Activated gamma-delta T cell treated with Interleukin-2 at 50 U/mL for 16 hours (primary cell): ENCODE data around the gene CIC.

Source experiments
- DNase-seq: peaks from one replicate; pipeline ENCODE4 v3.0.0-alpha.2; 2020

The CIC gene

DNA sequence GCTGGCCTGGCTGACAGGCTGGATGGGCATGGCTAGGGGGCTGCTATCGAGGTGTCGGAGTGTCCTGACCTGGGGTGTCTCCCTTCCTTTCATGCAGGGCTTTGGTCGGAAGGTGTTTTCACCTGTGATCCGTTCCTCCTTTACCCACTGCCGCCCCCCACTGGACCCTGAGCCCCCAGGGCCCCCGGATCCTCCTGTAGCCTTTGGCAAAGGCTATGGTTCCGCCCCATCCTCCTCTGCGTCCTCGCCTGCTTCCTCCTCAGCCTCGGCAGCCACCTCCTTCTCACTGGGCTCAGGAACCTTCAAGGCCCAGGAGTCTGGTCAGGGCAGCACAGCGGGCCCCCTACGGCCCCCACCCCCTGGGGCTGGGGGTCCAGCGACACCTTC is 21.1 kb downstream of the CIC start:
- DNase-seq: no peak

DNA sequence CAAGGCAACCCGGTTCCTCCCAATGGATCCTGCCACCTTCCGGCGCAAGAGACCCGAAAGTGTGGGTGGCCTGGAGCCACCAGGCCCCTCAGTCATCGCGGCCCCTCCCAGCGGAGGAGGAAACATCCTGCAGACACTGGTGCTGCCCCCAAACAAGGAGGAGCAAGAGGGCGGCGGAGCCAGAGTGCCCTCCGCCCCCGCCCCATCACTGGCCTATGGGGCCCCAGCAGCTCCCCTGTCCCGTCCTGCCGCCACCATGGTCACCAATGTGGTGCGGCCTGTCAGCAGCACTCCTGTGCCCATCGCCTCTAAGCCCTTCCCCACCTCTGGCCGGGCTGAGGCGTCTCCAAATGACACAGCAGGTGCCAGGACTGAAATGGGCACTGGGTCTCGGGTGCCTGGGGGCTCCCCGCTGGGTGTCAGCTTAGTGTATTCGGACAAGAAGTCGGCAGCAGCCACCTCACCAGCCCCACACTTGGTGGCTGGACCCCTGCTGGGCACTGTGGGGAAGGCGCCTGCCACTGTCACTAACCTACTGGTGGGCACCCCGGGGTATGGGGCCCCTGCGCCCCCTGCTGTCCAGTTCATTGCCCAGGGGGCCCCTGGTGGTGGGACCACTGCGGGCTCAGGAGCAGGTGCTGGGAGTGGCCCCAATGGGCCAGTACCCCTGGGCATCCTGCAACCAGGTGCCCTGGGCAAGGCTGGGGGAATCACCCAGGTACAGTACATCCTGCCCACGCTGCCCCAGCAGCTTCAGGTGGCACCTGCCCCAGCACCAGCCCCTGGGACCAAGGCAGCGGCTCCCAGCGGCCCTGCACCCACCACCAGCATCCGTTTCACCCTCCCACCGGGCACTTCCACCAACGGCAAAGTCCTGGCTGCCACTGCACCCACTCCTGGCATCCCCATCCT is 21.7 kb downstream of the CIC start:
- peak; percentile 67 for DNase-seq

DNA sequence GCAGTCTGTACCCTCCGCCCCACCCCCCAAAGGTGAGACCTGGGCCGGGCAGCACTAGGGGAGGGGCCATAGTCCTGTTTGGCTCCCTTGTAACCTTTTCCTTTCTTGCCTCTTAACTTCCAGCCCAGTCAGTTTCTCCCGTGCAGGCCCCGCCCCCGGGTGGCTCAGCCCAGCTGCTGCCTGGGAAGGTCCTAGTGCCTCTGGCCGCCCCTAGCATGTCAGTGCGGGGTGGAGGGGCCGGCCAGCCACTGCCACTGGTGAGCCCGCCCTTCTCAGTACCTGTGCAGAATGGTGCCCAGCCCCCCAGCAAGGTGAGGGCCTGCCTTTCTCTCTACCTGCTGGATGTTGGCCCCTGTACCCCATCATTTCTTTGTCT is 22.4 kb downstream of the CIC start:
- no peak for DNase-seq

DNA sequence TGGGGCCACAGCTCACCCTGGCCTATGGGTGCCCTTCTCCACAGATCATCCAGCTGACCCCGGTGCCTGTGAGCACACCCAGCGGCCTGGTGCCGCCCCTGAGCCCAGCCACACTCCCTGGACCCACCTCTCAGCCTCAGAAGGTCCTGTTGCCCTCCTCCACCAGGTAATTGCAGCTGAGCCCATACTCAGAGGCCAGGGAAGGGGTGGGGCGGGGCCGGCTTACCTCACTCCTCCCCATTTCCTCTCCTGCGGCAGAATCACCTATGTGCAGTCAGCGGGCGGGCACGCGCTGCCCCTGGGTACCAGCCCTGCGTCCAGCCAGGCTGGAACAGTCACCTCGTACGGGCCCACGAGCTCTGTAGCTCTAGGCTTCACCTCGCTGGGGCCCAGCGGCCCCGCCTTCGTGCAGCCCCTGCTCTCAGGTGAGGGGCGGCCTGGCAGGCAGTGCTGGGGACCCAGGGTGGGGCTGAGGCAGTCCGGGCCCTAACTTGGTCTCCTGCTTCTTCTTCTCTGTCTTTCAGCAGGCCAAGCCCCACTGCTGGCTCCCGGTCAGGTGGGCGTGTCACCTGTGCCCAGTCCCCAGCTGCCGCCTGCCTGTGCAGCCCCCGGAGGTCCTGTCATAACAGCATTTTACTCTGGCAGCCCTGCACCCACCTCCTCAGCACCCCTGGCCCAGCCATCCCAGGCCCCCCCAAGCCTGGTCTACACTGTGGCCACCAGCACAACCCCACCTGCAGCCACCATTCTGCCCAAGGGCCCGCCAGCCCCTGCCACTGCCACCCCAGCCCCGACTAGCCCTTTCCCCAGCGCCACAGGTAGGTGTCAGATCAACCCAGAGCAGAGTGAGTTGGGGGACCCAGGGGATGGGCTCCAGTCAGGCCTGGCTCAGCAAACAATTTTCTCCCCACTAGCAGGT is 23.2 kb downstream of the CIC start:
- no peak for DNase-seq

DNA sequence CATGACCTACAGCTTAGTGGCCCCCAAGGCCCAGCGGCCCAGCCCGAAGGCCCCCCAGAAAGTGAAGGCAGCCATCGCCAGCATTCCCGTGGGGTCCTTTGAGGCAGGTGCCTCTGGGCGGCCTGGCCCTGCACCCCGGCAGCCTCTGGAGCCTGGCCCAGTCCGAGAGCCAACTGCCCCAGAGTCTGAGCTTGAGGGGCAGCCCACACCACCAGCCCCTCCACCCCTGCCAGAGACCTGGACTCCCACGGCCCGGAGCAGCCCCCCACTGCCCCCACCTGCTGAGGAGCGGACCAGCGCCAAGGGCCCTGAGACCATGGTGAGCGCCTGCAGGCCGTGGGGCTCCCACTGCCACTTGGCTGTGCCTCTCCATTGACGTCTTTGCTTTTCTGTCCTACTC is 23.9 kb downstream of the CIC start:
- DNase-seq: no peak

DNA sequence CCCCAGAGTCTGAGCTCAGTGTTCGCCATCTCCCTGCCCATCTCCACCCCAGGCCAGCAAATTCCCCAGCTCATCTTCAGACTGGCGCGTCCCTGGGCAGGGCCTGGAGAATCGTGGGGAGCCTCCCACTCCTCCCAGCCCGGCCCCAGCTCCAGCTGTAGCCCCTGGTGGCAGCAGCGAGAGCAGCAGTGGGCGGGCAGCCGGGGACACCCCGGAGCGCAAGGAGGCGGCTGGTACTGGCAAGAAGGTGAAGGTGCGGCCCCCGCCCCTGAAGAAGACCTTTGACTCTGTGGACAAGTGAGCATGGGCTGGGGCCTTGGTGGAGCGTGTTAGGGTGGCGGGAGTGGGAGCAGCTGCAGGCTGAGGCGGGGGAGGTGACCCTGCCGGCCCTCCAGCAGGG is 24.5 kb downstream of the CIC start:
- DNase-seq: no peak

DNA sequence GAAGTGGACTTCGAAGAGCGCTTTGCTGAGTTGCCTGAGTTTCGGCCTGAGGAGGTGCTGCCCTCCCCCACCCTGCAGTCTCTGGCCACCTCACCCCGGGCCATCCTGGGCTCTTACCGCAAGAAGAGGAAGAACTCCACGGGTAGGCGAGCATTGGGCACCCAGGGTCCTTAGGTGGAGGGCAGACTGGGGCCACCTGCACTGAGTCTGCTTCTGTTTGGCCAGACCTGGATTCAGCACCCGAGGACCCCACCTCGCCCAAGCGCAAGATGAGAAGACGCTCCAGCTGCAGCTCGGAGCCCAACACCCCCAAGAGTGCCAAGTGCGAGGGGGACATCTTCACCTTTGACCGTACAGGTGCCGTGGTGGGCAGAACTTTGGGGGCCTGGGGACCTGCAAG is 24.9 kb downstream of the CIC start:
- no peak for DNase-seq

DNA sequence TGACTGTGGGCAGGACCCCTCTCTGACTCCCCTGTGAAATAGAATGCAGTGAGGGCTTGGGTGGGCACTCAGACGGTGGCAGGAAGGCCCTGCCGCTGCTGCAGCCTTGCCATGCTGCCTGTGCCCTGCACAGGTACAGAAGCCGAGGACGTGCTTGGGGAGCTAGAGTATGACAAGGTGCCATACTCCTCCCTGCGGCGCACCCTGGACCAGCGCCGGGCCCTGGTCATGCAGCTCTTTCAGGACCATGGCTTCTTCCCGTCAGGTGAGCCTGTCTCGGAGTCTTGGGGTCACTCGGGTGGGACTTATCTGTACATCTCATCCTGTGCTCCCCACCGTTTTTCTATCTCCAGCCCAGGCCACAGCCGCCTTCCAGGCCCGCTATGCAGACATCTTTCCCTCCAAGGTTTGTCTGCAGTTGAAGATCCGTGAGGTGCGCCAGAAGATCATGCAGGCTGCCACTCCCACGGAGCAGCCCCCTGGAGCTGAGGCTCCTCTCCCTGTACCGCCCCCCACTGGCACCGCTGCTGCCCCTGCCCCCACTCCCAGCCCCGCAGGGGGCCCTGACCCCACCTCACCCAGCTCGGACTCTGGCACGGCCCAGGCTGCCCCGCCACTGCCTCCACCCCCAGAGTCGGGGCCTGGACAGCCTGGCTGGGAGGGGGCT is 25.6 kb downstream of the CIC start:
- DNase-seq: no peak

DNA sequence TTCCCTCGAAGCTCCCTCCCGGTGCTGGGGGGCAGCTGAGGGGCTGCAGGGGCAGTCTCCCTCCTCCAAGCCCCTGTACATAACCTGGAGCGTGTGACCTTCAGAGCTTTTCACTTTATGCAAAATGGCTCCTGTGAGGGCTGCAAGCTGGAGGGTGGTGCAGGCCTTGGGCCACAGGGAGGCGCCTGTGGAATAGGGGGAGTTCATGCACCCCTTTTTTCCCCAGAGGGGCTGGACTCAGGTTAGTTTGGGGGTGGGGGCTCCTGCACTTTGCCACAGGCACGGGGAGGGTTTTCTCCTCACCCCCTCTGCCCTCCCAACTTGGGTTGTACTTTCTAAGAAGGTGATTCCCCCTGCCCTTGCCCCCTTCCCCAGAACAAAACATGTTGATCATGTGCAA is 26.3 kb downstream of the CIC start:
- DNase-seq: no peak

DNA sequence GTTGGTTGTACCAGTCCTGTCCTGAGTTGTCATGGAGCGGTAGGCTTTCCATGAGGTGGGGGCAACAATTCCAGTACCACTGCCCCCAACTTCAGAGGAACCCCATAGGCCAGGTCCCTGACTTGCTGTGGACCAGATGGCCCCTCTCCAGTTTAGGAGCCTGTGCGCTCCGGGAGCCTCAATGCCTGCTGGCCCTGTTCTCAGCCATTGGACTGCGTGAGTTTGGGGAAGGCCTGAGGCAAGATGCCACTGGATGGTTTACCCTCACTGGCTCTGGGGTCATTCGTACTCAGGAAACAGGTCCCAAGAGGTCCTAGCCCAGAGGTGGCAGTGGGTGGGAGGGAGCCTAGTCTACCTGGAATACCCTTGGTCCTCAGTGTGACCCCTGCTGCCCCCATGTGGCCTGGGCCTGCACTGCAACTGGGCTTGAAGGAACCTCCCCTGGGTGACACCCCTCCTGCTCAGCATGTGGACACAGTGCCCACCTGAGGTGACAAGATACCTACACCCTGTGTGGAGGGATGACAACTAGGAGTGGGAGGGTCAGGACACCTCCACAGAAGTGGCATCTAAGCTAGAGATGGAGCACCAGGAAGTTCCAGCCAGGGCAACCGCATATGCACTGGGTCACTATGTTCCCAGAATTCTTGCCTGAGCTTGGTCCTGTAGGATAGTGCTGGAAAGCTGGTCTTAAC is 26.9 kb downstream of the CIC start:
- peak; percentile 94 for DNase-seq

DNA sequence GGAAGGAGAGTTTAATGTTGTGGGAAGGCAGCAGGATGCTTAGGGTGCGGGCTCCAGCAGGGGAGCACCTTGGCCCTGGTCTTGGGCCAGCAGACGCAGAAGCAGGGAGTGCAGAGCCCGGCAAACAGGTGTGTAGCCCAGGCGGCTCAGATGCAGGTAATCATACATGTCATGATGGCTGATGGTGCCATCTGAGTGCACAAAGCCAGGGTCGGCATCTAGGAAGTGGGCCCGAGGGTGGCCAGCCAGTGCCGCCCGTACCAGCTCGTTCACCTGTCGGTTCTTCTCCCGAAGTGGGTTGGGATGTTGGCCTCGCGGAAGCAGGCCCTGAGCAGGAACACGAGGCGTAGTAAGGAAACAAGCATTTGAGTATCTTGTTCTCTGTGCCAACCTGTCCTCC is 28.0 kb downstream of the CIC start:
- DNase-seq: no peak

DNA sequence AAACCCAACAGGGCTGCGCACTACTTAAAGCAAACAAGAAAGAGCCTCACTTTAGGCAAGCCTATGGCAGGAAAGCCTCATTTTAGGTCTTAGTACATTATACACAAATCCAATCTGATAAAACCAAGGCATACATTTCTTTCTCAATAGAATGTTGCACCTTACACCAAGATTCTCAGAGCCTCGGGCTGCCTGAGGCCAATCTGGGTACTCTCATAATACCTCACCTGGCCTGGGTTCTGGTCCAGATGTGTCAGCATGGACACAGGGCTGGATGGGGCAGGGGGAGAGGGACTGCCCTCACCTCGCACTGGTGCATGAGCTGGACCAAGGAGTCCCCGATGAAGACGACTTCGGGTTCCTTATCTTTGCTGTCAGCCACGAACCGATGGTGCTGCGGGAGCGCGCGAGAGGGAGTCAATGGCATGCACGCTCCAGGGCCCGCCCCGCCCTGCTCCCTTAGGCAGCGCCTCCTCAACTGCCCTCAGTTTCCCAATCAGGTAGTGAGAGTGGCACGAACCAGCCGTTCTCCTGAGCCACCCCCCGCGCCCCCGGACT is 32.7 kb downstream of the CIC start, which contains the start of gene PRR19:
Gene PRR19, plus strand, starts transcription at position 487 of the 558 bp plus-strand sequence. CDS start 7,453 bp downstream, outside the sequence.
- no peak for DNase-seq

DNA sequence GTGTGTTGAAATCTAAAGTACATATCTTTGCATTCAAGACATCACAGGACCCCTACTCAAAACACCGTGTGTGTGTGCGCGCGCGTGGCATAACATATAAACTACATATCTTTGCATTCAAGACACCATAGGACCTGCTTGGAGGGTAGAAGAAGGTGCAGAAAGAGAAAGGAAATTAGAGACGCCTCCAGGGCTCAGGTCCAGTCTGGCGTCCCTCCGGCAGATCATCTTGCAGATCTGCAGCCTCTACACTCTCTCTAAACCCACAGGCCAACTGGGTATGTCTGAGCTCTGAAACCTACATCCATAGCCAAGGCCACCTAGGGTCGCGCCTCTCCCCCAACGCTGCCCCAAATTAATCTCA is 34.0 kb downstream of the CIC start:
- DNase-seq: no peak

DNA sequence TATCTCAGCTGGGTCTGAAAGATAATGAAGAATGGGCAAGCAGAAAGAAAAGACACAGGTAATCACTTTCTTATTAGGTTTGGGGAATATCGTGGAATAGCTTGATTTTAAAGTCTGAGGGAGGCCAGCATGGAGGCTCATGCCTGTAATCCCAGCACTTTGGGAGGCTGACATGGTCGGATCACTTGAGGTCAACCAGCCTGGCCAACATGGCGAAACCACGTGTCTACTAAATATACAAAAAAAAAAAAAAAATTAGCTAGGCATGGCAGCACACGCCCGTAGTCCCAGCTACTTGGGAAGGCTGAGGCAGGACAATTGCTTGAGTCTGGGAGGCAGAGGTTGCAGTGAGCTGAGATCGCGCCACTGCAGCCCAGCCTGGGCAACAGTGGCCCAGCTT is 34.8 kb downstream of the CIC start:
- DNase-seq: no peak

DNA sequence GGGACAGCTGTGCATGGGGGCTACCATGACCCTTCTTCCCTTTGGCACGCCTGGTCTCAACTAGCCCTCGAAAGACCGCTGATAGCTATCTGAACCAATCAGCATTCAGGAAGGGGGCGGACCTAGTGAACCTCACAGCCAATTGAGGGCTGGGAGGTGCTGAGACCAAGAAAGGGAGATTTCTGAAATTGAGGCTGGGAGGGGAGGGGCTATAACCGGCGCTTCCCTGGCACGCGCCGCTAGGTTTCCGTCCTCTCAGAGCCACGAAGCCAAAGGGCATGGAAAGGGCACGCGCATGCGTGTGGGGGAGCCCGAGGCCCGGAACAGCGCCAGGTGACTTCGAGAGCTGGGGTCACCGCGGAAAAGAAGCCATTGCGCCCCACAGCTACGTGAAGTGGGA is 37.6 kb downstream of the CIC start:
- no peak for DNase-seq

DNA sequence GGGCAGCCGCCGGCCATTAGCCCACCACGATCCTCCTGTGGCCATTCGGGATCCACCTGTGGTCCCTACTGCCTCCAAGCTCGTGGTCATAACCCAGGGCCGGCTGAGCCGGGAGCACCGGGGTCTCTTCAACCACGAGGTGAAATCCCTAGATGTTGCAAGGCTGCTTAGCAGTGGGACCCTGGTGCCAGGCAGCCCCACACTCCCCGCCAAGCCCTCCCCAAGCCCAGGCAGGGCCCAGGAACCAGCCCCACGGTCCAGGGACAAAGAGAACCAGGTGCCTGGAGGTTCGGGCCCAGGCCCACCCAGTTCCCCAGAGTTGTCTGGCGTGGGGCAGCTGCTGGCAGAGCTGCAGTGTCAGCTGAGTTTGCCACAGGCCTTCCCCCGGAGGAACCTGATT is 40.6 kb downstream of the CIC start:
- DNase-seq: no peak

DNA sequence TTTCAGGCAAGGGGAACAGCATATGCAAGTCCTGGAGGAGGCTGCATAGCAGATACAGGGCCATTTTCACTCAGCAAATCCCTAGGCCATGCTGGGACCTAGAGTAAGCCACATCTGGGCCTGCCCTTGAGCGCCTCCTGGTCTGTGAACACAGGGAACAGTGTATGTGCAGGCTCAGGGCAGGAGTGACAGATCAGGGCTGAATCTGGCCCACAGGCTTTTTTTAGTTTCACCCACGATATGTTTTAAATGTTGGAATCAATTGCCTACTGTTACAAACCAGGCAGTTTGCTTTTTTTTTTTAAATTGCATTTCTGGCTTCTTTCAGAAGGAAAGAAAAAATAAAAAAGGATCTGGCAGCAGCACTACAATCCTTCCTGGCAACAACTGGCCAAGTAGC is 42.6 kb downstream of the CIC start:
- no peak for DNase-seq

DNA sequence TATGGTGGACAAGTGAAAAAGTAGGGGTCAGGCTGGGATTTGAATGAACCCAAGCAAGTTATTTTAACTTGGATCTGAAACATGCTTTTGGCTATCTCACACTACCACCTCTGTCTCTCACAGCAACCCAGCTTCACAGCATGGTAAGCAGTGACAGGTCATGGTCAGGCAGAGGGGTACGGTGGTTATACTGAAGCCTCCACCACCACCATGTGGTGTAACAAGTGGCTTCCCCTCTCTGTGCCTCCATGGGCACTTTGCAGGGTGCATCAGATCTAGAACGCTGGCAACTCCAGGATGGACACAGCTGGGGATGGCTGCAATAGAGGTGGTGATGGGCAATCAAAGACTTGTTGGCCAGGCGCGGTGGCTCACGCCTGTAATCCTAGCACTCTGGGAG is 43.3 kb downstream of the CIC start:
- DNase-seq: no peak

DNA sequence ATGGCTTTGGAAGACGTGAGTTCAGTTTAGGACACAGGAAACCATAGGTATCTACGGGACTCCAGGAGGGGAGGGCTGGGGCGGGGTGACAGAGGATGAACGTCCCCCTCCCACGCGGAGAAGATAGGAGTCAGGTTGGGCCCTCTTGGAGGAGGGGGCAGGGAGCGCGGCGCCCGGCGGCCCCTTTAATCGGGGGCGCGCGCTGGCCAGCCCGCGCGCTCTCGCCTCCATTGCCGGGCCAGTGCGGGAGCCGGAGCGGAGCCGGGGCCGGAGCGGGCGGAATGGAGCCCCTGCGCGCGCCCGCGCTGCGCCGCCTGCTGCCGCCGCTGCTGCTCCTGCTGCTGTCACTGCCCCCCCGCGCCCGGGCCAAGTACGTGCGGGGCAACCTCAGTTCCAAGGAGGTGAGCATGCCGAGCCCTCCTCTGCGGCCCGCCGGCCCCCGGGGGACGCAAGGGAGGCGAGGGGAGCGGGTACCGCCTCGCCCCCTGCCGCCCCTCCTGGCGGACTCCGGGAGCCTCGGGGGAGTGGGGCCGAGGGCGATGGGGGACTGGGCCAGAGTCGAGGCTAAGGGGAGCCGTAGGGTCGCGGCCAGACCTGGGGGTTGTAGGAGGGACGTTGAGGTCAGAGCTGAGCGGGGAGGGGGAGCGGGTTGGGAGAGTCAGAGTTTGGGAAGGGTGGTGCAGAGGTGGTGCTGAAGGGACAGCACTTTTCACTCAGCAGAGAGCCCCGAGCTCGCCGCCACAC is 44.2 kb downstream of the CIC start, which contains the start of gene TMEM145:
Gene TMEM145, plus strand, starts transcription at position 214 of the 744 bp plus-strand sequence. Its CDS starts 68 bp downstream, at position 282.
- DNase-seq: no peak

DNA sequence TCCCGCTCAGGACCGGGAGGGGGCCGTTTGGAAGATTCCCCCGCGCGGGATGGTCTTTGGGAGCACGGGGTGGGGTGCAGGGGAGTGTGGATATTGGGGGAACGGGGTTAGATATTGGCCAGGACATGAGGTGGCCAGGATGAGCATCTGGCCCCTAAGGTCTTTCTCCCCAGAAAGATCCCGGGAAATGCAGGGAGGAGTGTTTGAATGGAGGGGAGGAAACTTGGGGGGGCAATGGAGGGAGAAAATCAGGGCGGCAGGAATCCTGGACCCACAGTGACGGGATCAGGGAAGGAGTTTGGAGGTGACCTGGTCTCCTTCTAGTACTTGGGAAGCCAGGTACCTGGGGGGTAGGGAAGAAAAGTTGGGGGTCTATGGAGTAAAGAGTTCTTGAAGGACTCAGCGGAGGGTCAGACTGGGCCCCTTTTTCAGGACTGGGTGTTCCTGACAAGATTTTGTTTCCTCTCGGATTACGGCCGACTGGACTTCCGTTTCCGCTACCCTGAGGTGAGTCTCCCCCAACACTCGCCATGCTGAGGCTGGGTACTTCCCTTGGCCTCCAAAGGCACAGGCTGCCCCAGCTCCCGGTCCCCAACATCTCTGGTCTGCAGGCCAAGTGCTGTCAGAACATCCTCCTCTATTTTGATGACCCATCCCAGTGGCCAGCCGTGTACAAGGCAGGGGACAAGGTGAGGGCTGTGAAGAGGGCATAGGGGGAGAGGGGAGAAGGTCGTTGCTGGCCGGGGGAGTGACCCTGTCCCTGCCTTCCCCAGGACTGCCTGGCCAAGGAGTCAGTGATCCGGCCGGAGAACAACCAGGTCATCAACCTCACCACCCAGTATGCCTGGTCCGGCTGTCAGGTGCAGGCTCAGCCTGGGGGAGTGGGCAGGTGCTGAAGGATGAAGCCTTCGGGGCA is 45.0 kb downstream of the CIC start:
- no peak for DNase-seq
